Measurements from ENCODE around the gene PLPPR1. TPM values are rescaled to one million over a fixed set of nuclear protein-coding genes. Genes with fewer than 3 reads are reported as not detected.

Gene PLPPR1
- total RNA-seq, 1 donor from 2014 or later, result not detected

DNA sequence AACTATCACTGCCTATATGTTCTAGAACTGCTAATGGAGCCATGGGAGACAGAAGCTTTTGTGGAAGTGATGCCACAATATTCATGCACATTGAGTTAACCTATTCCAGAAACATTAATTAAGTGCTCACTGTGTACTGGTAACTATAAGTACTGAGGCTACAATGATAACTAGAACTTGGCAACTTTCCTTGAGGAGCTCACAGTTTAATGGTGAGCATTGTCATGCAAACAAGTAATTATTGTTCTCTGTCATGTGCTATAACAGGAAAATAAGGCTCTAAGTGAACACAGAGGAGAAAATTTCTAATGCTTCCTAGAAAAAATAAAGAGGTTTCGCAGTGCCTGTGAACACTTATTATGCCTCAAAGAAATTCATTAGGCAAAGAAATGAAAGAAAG, 214.1 kb downstream of the PLPPR1 start:
- no peak for DNase-seq (ENCODE audit: low spot score in 2 of 2)
- no peak overlapping the region for H3K27ac ChIP-seq
- H3K27me3 ChIP-seq, result no peaks in the 10 kb centered on the region
- TF ChIP-seq, protein P1, sequence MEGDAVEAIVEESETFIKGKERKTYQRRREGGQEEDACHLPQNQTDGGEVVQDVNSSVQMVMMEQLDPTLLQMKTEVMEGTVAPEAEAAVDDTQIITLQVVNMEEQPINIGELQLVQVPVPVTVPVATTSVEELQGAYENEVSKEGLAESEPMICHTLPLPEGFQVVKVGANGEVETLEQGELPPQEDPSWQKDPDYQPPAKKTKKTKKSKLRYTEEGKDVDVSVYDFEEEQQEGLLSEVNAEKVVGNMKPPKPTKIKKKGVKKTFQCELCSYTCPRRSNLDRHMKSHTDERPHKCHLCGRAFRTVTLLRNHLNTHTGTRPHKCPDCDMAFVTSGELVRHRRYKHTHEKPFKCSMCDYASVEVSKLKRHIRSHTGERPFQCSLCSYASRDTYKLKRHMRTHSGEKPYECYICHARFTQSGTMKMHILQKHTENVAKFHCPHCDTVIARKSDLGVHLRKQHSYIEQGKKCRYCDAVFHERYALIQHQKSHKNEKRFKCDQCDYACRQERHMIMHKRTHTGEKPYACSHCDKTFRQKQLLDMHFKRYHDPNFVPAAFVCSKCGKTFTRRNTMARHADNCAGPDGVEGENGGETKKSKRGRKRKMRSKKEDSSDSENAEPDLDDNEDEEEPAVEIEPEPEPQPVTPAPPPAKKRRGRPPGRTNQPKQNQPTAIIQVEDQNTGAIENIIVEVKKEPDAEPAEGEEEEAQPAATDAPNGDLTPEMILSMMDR (IDR thresholded peaks at IDR 0.05), result no peak
- intact Hi-C loops (cut with DNase I), result no loop called here
- no peaks in the 10 kb centered on the region for H3K36me3 ChIP-seq
- no peaks in the 10 kb centered on the region for H3K9me3 ChIP-seq
- H3K4me1 ChIP-seq, result no peaks in the 10 kb centered on the region
- H3K4me3 ChIP-seq, result no peak overlapping the region

DNA sequence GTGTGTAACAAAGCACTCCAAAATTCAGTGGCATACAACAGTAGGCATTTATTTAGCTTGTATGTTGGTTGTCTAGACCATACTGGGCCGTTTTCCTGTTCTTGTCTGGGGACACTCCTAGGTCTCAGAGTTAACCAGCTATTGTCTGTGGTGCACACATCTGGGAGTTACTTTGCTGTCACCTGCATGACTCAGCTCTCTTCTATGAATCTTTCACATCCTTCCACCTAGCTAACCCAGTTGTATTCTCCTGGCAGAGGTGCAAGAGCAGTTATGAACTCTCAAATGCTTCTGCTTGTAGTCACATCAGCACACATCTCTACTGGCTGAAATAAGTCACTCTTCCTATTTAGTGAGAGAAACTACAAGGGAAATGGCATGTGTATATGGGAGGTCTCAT, 218.2 kb downstream of the PLPPR1 start:
- no peak overlapping the region for H3K27ac ChIP-seq
- H3K4me3 ChIP-seq, result no peak overlapping the region
- TF ChIP-seq, protein P1 (IDR thresholded peaks at IDR 0.05), result no peak
- H3K9me3 ChIP-seq, result no peaks in the 10 kb centered on the region
- no peaks in the 10 kb centered on the region for H3K27me3 ChIP-seq
- no peaks in the 10 kb centered on the region for H3K36me3 ChIP-seq
- no peak for DNase-seq (ENCODE audit: low spot score in 2 of 2)
- H3K4me1 ChIP-seq, result no peaks in the 10 kb centered on the region
- intact Hi-C loops (cut with DNase I), result no loop called here

DNA sequence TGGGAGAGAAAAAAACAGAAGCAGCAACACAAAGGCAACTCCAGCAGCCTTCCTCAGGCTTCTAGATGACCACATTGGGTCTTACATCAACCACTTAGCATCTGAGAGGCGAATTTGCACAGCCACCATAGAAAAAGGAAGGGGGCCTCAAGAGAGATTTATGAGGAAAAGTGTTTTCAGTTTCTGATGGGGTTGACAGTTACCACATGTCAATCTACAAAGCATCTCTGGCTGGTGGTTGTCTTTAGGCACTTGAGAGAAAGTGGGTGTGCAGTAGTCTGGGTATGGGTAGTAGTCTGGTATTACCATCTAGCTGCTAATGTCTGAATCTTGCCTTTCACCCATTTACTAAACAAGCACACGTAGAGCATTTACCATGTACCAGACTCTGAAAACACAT, 218.8 kb downstream of the PLPPR1 start:
- intact Hi-C loops (cut with DNase I), result no loop called here
- Histone ChIP-seq H3K9me3 (no peaks in the 10 kb centered on the region), H3K4me1 (no peaks in the 10 kb centered on the region), H3K4me3 (no peak overlapping the region), H3K27ac (no peak overlapping the region), H3K36me3 (no peaks in the 10 kb centered on the region), H3K27me3 (no peaks in the 10 kb centered on the region)
- no peak for DNase-seq (ENCODE audit: low spot score in 2 of 2)
- TF ChIP-seq, protein P1 (IDR thresholded peaks at IDR 0.05), result no peak

DNA sequence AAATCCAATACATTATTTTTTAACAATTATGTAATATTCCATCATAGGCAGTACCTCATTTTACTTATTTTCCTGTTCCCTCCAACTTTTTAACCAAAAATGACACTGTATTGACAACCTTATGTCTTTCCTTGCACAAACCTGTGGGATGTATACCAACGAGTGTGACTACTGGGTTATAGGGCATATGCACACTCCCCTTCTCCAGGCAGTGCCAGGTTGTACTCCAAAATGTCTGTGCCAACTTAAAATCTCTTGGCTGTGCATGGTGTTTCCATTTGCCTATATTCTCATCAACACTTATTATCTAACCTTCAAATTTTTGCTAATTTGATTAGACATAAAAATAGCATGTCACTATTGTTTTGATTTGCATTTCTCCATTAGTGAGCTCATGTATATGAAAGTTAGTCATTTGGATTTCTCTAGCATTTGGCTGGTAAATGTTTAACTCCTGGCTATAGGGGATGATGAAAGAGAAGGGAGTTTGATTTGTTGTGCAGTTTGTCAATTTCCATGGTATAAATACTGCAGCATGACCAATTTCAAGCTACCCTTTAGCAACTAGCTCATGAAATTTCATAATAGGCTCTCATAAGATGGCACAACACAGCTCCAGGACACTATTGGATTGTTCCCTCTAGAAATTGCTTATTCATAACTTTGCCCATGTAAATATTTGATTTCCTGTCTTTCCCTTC, 226.4 kb downstream of the PLPPR1 start:
- Histone ChIP-seq H3K4me1 (no peaks in the 10 kb centered on the region), H3K4me3 (no peak overlapping the region), H3K27ac (no peak overlapping the region), H3K9me3 (no peaks in the 10 kb centered on the region), H3K27me3 (no peaks in the 10 kb centered on the region), H3K36me3 (no peaks in the 10 kb centered on the region)
- intact Hi-C loops (cut with DNase I), result no loop called here
- no peak for DNase-seq (ENCODE audit: low spot score in 2 of 2)
- TF ChIP-seq, protein P1 (IDR thresholded peaks at IDR 0.05), result no peak

DNA sequence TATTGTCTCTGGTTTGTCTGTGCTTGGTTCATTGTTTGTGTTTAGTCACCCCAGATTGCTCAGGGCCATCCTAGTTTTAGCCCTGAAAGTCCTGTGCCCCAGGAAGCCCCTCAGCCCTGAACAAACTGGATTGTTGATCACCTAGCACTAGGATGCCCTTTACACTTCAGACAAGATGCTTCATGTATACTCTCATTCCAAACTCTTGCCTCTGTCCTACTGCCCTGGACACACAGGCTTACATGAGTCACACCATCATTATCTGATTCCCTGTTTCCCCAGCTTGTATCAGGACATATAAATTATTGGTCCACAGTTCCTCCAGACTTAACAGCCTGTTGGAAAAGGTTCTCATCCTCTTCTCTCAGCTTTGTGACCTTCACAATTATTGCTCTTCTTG, 236.2 kb downstream of the PLPPR1 start:
- H3K36me3 ChIP-seq, result no peaks in the 10 kb centered on the region

More for the DNA sequence above, 236.2 kb downstream of the PLPPR1 start:
- Histone ChIP-seq H3K4me1 (no peaks in the 10 kb centered on the region), H3K4me3 (no peak overlapping the region), H3K9me3 (no peaks in the 10 kb centered on the region), H3K27ac (no peak overlapping the region), H3K27me3 (no peaks in the 10 kb centered on the region)
- TF ChIP-seq, protein P1 (IDR thresholded peaks at IDR 0.05), result no peak
- intact Hi-C loops (cut with DNase I), result no loop called here
- DNase-seq (ENCODE audit: low spot score in 2 of 2), result no peak
